NCI-H128 (cell line): ENCODE measurements around the gene SH3RF3.
A peak's percentile ranks its signal among the peaks of the same experiment; 100 is the strongest.

ENCODE experiments used
- DNase-seq: peaks from one replicate; lab custom pipeline; 2025; ENCODE audit not compliant: unreplicated experiment; lab: John Stamatoyannopoulos, UW

The SH3RF3 gene

DNA sequence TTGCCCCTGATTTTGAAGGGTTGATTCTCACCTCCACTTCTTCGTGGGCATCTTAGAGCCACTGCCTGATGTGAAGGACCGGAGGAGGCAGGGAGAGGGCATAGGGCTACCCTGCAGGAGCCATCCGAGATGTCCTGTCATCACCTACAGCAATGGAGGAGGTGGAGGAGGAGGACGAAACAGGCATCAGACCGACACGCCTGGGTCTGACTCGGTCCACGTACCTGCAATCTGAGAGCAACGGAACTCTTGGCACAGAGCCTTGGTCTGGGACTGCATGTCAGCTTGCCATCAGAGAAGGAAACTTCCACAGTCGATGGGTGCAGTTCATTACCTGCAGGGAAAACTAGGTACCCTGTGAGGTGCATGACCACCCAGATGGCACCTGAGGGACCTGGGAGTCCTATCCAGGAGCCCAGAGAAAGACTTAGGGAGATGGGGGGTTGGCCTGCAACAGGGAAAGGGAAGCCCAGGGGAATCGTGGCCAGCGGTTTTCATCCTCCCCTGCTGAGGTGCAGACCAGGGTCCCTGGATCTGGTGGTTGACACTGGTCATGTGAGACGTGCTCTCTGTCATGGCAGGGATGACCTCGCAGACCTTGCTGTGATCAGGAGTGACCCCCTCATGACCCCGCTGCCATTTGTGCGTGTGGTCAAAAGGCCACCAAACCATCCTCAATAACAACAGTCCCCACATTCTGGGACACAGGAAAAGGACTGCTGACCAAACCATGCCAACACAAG is 293.9 kb downstream of the SH3RF3 start:
- DNase-seq = no peak

DNA sequence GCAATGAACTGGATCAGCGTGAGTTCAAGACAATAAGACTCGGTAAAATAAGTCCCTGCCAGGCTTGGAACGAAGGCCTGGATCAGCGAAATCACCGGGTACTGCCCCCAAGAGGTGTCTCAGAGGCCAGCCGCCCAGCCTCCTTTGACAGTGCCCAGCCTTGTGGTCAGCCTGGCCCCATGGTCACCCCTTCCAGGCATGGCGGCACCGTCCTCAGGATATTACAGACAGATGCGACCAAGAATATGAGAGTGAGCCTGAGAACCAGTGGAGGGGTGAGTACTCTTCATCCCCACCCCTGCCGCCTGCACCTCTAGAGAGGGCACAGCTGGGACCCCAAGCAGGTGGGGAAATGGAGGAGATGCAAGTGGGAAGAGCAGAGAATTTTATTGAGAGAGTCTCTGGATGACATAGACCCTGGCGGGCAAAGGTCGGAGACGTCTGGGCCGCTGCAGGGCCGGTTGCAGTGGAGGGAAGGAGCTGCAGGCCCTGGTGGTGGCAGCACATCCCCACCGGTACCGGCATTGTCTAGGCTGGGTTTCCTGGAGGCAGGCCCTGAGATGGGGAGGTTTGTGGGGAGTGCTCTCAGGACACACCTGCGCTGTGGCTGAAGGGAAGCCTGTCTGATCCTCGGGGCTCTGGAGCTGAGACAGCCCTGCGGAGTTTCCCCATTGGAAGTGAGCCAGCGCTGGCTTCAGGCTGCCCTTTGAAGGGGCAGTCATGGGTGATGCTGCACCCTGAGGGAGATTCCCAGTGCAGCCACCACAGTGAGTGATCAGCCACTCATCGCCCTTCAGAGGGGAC is 294.8 kb downstream of the SH3RF3 start:
- DNase-seq = no peak

DNA sequence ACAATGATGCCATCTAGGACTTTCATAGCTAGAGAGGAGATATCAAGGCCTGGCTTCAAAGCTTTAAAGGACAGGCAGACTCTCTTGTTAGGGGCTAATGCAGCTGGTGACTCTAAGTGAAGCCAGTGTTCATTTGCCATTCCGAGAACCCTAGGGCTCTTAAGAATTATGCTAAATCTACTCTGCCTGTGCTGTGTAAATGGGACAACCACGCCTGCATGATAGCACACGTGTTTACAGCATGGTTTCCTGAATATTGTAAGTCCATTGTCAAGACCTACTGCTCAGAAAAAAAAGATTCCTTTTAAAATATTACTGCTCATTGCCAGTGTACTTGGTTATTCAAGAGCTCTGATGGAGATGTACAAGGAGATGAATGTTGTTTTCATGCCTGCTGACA is 296.4 kb downstream of the SH3RF3 start:
- DNase-seq = no peak

DNA sequence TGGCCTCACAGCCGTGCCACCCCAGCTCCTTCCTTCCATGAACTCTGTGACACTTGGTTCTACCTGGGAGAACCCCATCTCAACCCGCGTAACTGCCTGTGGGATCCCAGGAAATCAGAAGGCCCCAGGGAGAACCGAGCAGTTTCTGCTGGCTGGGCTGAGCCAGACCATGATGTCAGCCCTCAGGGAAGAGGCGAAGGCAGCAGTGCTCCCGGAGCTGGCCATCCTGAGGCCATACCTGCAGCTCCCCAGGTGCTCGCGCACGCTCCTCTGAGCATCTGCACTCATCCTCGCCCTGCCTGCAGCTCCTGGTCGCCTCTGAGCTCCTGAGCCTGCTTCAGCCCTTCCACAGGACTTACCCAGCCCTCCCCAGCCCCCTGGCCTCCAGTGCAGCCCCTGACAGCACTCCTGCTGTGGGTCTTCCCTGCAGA is 298.7 kb downstream of the SH3RF3 start:
- no peak for DNase-seq

DNA sequence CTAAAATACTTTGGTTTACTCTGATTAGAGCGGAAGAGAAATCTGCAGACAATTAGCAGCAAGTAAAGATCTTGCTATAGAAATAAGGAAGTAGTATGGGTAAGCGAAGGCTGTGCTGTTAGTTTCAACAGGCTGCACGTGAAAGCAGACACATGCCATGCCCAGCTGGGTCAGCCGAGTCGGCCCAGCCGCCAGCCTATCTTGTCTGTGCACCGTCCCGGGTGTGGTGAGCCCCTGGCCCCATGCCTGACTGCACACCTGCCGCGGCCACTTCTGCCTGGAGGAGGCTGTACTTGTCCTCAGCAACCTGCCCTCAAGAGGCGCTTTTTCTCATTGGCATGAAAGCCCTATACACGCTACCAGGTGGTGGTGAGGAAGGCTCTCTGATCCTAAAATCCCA is 299.3 kb downstream of the SH3RF3 start:
- no peak for DNase-seq

DNA sequence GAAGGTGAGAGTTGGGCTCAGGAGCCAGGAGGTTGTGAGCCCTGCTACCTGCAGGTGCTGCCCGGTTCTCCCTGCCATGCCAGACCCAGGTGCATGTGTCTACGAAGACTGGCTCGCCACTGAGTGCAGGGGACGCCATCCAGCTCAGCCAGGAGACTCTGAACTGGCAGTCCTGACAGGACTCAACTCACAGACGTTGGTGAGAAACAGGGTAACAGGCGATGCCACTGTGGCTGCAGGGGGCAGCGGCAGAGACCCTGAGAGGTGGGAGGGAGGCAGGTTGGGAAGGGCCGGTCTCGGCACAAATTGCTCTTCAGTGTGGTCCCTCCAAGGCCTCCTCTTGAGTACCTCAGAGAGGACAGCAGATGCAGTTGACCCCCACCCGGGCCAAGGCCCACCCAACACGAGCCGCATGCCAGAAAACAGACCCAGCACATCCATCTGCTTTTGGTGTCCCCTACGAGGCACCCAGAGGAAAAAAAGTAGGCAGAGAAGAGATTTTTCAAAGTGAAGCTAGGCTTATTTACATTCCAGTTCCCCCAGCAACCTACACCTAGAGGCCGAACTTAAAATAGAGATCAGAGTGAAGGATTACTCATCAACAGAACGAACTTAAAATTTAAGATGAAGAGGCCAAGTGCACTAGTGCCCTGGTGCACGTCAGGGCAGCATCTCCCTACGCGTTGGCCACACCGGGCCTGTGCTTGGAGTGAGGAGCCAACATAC is 300.0 kb downstream of the SH3RF3 start:
- no peak for DNase-seq

DNA sequence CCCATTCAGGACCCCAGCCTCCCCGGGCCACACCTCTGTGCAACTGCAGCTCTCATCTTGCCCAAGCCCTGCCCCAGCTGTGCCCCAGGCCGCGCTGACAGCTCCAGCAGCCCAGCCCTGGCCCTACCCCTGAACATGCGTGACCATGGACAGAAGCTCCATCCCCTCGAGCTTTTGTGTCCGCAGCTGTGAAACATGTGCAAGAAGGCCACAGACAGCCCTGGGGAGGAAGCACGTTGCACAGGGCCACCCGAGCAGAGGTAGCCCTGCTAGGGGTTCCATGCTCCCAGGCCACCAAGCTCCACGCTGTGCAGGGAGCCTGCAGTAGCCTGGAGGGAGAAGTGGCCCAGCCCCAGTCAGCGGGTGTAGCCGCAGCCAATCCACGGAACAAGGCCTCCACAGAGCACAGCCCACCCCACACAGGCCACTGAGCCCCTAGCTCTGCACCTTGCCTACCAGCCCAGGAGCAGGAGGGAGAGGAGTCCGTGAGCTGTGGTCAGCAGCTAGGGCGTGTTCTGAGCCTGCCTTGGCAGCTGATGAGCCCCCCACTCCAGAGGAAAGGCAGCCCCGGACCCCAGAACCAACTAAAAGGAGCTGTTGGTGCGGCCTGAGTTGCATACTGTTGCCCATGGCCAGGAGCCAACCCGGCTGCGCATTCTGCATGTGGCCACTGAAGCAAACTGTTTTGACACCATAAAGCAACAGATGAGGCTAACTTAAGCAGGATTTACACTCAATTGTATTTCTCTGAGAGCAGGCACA is 300.7 kb downstream of the SH3RF3 start:
- no peak for DNase-seq

DNA sequence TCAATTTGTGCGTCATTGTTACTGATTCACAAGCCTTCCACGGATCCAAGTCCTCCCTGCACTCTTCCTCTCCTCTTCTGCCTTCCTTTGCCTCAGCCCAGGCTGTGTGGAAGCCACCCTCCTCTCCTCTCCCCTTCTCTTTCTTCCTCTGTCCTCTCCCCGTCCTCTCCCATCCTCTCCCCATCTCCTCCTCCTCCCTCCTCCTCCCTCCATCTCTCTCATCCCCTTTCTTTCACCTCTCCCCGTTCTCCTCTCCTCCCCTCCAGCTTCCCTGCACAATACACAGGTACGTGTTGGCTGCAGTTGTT is 301.3 kb downstream of the SH3RF3 start:
- DNase-seq = no peak

DNA sequence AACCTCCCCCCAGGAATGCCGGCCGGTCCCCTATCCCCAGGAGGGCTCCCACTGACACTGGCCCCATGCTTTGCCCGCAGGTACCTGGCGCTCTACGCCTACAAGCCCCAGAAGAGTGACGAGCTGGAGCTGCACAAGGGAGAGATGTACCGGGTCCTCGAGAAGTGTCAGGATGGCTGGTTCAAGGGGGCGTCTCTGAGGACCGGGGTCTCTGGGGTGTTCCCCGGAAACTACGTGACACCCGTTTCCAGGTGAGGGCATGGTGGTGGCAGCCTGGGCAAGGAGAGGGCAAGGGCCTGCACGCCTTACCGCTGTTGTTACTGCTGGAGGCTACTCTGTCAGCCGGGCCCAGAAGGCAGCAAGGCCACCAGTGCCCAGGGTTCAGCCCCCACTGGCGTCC is 303.4 kb downstream of the SH3RF3 start:
- no peak for DNase-seq

DNA sequence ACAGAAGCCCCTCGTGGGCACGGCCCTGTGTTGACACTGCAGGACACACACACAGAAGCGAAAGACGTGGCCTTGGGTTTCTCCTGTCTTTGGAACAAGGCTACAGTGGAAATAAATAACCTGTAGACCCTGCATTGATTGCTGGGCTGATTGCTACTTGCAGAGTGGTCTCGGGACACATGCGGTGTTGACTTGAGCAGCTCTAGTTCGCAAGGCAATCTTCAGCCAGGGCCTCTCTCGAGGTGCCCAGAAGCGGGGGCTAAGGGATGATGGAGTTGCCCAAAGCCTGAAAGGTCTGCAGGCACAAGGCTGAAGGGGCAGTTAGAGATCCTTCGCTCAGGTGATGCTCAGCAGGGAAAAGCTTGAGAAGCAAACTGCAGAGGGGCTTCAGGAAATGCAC is 304.5 kb downstream of the SH3RF3 start:
- no peak for DNase-seq

DNA sequence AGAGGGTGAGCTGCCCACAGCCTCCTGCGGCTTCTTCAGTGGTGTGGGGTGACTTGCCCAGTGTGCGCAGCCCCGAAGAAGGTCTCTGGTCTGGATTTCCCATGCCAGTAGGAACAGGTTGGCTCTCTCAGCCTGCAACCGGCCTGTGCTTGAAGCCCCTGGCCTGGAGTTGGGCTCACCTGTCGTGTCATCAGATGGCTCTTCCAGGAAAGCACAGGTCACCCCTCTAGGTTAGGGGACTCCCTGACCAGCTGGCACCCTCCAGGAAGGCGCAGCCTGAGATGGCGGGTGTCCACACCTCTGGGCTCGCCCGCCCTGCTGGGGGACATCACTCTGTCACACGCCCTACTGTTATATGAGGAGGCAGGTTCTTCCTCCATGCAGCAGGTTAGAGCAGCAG is 304.9 kb downstream of the SH3RF3 start:
- DNase-seq = no peak

DNA sequence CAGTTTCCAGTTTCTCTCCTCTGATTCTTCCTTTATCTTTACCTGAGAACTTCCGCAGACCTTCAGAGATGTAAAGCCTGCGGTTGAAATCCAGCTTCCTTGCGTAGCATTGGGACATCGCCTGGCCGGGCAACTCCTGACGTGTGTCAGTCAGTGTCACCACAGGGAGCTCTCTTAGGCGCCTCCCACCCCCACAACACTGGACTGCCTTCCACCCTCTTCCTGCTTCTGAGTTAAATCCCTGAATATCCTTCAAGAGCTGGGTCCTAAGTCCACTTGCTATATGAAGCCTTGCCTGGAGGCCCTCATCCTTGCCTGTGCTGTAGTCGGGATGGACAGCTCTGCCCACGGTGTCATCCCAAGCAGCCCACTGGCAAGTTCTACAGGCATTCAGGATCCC is 305.3 kb downstream of the SH3RF3 start:
- no peak for DNase-seq

DNA sequence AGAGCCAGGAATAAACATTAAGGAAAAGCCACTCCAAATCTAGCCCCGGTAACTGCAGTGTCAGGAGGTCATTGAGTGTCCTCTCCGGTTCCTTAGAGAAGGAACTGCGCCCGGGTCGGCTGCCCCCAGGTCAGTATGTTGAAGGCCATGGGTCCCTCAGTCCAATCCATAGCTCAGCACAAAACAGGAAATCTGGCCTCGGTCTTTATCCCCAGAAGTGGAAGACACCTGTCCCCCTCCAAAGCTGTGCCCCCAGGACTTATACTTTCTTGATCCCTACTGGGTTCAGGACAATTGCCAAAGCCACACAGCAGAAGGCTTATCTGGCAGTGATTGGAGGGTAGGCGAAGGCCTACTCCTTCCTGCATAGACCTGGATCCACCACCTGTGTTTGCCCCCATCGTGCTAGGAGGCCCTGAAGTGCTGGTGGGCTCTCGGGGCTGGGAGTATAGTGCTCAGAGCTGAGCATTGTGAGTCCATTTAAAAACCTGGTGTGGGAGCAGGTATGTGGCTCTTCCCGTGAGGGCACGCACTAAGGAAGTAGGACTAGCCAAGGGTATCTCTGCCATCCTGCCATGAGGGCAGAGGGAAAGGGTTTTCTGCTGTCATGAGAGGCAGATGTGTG is 306.2 kb downstream of the SH3RF3 start:
- no peak for DNase-seq

DNA sequence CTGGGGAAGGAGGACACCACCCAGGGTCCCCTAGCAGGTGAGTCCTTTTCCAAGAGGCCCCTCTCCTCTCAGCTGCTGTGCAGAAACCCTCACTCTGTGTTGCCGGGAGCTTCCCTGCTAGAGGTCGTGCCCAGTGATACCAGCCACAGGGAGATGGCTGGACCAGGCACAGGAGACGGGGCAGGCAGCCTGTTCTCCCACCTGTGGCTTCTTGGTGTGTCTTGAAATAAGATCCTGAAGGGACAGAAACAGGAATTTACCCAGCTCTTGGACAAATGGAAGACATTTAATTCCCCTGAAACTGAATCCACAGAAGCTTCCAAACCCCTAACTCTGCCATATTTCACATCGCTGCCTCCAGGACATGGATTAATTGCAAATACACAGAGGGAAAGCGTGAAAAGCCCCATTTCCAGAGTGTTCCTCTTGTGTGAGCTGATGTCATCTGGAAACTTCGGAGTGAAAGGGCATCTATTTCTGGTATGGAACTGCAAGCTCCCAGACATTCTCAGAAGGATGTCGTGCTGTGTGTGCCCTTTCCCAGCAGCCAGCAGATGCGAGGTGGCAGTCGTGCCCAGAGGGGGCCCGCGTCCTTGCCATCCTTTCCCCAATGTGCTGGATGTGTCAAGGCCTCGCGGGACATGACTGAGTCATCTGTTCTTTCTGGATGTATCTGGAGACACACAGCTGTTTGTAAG is 307.0 kb downstream of the SH3RF3 start:
- no peak for DNase-seq

DNA sequence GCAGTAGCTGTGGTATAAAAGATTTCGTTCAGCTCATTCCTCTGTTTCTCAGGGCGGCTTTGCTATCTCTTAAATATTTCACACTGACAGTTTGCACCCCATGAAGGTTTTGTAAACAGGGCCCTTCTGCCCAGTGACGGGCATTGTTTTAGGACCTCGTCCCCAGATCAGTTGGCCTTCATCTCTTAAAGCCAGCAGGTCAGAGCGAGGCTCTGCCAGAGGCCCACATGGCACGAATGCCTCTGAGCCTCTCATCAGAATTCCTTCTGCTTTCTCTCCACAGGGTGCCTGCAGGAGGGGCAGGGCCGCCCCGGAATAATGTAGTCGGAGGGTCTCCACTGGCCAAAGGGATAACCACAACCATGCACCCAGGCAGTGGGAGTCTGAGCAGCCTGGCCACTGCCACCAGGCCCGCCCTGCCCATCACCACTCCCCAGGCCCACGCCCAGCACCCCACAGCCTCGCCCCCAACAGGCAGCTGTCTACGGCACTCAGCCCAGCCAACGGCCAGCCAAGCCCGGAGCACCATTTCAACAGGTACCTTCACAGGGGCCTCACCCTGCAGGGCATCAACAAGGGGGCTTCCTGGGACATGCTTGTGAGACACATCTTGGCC is 307.7 kb downstream of the SH3RF3 start:
- no peak for DNase-seq

DNA sequence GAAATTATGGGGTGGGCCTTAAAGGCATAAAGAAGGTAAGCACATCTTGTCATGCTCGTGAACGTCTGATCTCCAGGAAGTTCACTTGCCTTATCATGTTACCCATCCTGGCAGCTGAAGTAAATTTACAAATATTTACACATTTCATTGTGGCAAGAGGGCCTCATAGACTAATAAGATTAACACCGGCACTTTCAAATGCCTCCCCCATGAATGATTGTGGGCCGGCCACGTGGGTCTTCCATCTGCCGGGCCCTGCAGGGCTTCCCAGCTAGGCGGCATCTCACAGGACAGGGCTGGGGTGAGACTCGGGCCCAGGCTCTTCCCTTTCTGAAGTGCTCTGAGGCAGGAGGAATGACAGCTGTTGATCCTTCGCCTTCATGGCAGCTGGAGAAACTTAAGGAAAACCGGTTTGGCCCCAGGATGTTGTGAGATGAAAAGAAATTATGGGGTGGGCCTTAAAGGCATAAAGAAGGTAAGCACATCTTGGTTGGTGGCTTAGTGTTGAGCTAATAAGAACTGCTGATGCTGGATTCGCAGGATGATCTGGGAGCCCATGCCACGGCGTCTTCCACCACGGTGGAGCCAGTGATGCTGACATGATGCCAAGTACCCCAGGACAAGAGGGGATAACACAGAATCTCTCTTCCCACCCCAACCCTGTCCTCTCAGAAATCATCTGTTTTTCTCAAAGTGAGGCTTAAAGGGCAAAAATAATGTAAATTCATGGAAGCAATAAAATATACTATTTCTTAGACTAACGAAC is 308.5 kb downstream of the SH3RF3 start:
- DNase-seq = no peak

DNA sequence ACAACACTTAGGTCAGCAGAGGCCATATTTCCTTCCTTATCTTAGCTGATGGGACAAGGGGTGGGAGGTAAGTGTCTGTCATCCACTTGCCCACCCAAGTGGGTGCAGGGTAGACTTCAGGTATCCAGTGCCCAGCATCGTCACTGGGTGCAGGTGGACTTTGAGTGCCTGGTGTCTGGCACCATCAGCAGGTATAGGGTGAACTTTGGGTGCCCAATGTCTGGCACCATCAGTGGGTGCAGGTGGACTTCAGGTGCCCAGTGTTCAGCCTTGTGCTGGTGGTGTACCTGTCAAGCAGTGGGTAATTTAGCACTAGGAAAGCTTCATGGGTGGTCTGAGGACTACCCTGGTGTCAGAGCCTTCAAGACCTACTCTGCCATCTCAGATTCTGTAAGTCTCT is 309.1 kb downstream of the SH3RF3 start:
- DNase-seq = no peak

DNA sequence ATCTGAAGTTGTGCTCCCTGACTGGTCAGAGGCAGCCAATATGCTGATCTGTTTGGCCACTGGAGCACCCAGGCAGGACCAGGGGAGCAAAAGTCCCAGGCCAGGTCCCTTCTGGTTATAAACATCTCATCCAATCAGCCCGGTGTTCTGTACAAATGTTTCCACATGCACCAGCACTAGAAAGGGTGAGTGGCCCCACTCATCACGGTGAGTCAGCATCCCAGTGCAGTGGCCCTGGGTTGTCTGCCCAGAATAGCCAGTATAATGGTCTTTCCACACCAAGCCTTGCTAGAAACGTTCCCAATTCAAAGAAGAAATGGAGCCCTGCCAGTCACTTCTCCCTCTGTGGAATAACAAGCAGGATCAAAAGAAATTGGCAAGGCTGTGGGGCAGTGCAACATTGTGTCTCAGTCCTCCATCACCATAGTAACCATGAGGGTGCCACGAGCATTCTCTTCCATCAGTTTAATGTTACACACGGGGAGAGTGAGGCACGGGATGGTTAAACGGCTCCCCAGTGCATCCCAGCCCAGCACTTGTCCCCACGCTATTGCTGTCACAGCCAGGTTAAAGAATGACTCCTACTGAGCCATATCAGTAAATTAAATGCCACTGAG is 309.9 kb downstream of the SH3RF3 start:
- DNase-seq = peak; percentile 12

DNA sequence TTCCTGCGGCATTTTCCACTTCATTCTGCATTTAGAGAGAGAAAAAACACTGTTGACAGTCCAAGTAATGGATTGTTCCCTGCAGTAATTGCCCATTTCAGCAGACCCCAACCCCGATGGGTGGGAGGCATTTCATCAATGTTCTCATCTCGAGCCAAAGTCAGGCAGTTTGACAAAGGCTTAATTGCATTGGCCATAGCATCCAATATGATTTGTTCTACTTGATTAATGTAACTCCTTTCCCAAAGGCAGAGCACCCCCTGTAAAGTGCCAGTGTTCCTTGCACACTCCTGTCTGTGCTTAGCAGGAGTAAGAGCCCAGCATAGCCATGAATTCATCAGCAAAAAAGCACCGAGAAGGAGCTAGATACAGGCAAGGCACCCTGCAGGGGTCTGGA is 310.4 kb downstream of the SH3RF3 start:
- DNase-seq = no peak
